GF-D8 (cell line): Measurements from ENCODE around the gene CES3.

Experiments used
- DNase-seq: peaks from one replicate; lab custom pipeline; 2025; lab: John Stamatoyannopoulos, UW

CES3 gene

GRCh38 chr16:67009158-67009557 is 48.1 kb downstream of the CES3 start:
- DNase-seq, result no peak

GRCh38 chr16:67011274-67011673 is 50.2 kb downstream of the CES3 start:
- no peak for DNase-seq

DNA sequence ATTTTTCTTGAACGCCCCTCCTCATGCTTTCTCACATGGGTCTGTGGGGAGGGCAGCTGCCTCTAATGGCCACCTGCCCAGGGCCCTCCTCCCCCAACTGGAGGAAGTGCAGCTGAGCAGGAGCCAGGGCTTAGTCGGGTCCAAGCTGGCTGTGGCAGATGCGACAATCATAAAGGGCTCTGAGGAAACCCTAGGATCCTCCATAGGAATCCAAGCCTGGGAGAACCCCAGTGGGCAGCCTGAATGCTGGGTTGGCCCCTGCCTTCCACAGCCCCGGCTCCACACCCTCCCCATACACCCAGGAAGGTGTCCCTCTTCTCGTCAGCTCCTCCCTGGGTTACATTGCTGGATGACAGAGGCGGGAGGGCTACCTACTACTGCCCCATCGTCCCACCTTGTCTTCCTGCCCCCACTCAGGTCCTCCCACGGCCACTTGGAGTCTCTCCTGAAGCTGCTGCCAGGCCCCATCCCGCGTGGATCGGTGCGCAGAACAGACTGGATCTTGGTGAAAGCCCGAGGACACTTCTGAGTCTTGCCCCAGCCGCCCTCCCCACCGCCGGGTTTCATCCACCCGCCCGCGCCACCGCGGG is 52.3 kb downstream of the CES3 start:
- no peak for DNase-seq

DNA sequence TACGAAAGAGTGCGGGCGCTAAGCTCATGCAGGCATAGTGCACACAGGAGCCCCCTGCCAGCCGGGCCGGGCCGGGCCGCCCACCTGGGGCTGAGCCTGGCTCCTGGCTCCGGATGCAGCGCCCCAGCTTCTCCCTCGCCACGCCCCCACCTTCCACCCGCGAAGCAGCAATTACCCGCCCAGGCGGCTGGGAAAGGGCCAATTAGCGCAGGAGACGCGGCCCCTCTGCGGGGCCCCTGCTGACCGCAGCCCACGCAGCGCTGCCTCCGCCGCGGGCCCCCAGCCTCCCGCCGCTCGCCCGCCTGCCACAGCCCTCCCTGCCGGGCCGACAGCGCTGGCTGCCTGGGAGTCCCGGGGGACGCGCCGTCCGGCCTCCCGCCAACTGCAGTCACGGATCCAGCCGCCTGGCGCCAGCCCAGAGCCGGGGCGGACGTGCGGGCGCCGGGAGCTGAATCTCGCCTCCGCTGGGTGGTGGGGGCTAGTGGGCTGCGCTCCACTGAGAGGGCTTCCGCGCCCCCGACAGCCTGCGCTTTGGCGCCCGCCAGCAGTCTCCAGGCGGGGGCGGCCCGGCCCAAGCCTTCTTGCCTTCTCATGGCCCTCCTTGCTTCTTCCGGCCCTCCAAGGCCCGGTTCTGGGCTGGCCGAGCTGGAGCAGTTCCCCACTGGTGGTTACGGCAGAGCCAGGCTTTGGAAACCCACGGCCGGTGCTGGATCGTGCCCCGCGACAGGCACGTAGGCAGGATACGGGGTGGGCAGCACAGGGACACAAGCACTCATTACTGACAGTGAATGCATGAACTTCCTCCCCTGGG is 53.0 kb downstream of the CES3 start:
- DNase-seq, result peak; percentile 24

- DNase-seq, result no peak
Measured at GRCh38 chr16:67014634-67015312, 53.7 kb downstream of the CES3 start.

GRCh38 chr16:67015313-67015731 is 54.3 kb downstream of the CES3 start:
- no peak for DNase-seq

- no peak for DNase-seq
Measured at GRCh38 chr16:67016143-67016542, 55.1 kb downstream of the CES3 start.

GRCh38 chr16:67016681-67017420 is 55.8 kb downstream of the CES3 start:
- DNase-seq, result no peak

- DNase-seq, result no peak
Measured at GRCh38 chr16:67017421-67017750, 56.3 kb downstream of the CES3 start.

DNA sequence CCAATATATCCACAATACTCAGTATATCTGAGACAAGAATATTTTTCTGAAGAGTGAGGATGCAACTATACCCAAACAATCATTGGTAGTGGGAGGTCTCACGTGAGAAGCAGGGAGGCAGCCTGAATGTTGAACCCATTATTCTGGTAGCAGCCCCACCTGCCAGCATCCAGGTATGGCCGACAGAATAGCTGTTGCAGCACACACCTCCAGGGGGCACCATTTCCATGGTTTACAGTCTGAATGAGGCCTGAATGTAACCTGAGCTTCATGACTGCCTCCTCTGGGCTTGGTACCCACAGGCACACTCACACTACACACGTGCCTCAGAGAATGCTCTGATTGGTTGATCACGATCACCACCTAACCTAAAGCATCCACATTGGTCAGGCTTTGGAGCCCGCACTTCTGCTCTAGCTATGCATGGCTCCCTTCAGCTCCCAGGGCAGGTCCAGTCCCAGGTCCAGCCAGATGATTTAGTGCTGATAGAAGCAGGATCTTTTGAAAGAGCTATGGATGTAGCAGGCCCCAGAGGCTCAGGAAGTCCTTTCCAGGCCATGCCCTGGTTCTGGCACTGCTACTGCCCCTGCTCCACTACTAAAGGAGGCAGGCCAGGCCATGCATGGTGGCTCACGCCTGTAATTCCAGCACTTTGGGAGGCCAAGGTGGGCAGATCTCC is 56.9 kb downstream of the CES3 start:
- peak; percentile 51 for DNase-seq

GRCh38 chr16:67019171-67019570 is 58.1 kb downstream of the CES3 start:
- DNase-seq, result no peak

- no peak for DNase-seq
Measured at GRCh38 chr16:67021321-67021720, 60.3 kb downstream of the CES3 start.

- DNase-seq, result no peak
Measured at GRCh38 chr16:67022531-67023214, 61.6 kb downstream of the CES3 start.

DNA sequence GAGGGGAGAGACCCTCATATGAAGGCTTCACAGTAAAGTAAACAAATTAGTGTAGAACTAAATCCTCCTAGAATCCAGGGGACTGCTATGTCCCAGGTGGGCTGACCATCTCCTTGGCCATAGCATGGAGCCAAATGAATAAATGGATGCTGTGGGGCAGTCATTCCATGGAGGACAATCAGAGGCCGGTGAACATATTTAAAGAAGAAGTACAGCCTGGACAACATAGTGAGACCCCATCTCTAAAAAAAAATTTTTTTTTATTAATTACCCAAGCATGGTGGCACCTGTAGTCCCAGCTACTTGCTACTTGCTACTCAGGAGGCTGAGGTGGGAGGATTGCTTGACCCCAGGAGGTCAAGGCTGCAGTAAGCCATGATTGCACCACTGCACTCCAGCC is 62.6 kb downstream of the CES3 start:
- no peak for DNase-seq
